Hindlimb muscle (tissue), 1 donor: Measurements from ENCODE around the gene LEPROT. TPM values are rescaled to one million over a fixed set of nuclear protein-coding genes. Genes with fewer than 3 reads are reported as not detected.
A peak's percentile ranks its signal among the peaks of the same experiment; 100 is the strongest.
"Not testable (repeated sequence)": the region's sequence is repeated elsewhere in the genome, so short reads cannot be mapped to it uniquely, and the experiment has no call there.

Experiments used
- DNase-seq: peaks from one replicate; pipeline ENCODE4 v3.0.0-alpha.2; 2013
- polyA plus RNA-seq: library from polyadenylated mRNA; unstranded; fragments of 120-200 nt; gene quantifications from one replicate; pipeline ENCODE4 v1.2.1, GENCODE V29; 2013; ENCODE audit not compliant: insufficient read length

Gene LEPROT
- polyA plus RNA-seq, 1 donor: 57.3 TPM

GRCh38 chr1:65440915-65441314 is 20.4 kb downstream of the LEPROT start:
- DNase-seq: no peak

- no peak for DNase-seq
These were observed 21.0 kb downstream of the LEPROT start for GRCh38 chr1:65441464-65441863.

GRCh38 chr1:65442442-65442841 is 22.0 kb downstream of the LEPROT start:
- no peak for DNase-seq

GRCh38 chr1:65443647-65444046 is 23.2 kb downstream of the LEPROT start:
- no peak for DNase-seq

- DNase-seq: no peak
These were observed 23.7 kb downstream of the LEPROT start for GRCh38 chr1:65444128-65444640.

GRCh38 chr1:65445837-65446236 is 25.4 kb downstream of the LEPROT start:
- no peak for DNase-seq

- no peak for DNase-seq
These were observed 28.9 kb downstream of the LEPROT start for GRCh38 chr1:65449214-65449823.

- not testable (repeated sequence) for DNase-seq
These were observed 35.2 kb downstream of the LEPROT start for GRCh38 chr1:65455678-65456077.

GRCh38 chr1:65456481-65456880 is 36.0 kb downstream of the LEPROT start:
- DNase-seq: no peak

- DNase-seq: no peak
These were observed 37.4 kb downstream of the LEPROT start for GRCh38 chr1:65457868-65458267.

- no peak for DNase-seq
These were observed 38.4 kb downstream of the LEPROT start for GRCh38 chr1:65458730-65459396.

- no peak for DNase-seq
These were observed 38.9 kb downstream of the LEPROT start for GRCh38 chr1:65459397-65459768.

- DNase-seq: not testable (repeated sequence)
These were observed 45.4 kb downstream of the LEPROT start for GRCh38 chr1:65465837-65466236.

GRCh38 chr1:65467536-65467935 is 47.1 kb downstream of the LEPROT start:
- no peak for DNase-seq

GRCh38 chr1:65469126-65469888 is 48.8 kb downstream of the LEPROT start:
- DNase-seq: no peak

GRCh38 chr1:65469889-65470340 is 49.4 kb downstream of the LEPROT start:
- peak; percentile 29 for DNase-seq

GRCh38 chr1:65470766-65471165 is 50.3 kb downstream of the LEPROT start:
- no peak for DNase-seq

- DNase-seq: no peak
These were observed 50.9 kb downstream of the LEPROT start for GRCh38 chr1:65471213-65471833.

- DNase-seq: no peak
These were observed 51.4 kb downstream of the LEPROT start for GRCh38 chr1:65471861-65472332.

GRCh38 chr1:65476327-65476726 is 55.9 kb downstream of the LEPROT start:
- no peak for DNase-seq

GRCh38 chr1:65477414-65478378 is 57.2 kb downstream of the LEPROT start:
- DNase-seq: no peak
